Dermis microvascular lymphatic vessel endothelial cell (primary cell): ENCODE measurements around the gene MIDN. TPM values are rescaled to one million over a fixed set of nuclear protein-coding genes. Genes with fewer than 3 reads are reported as not detected.
"Not testable (repeated sequence)": the region's sequence is repeated elsewhere in the genome, so short reads cannot be mapped to it uniquely, and the experiment has no call there.

Experiments
- DNase-seq, 2 donors: peaks; one replicate each; pipeline versions ENCODE4 v3.0.0 to v3.0.0-alpha.2; 2010; ENCODE audit warnings: low read depth in 2 of 2
- total RNA-seq: library from RNA; depleted of rRNA; stranded (reverse); fragments of >200 nt; gene quantifications from 2 replicates; pipeline ENCODE4 v1.2.1, GENCODE V29; 2014

The MIDN gene
- total RNA-seq, 1 donor from 2014 or later, result 4.9 TPM

DNA sequence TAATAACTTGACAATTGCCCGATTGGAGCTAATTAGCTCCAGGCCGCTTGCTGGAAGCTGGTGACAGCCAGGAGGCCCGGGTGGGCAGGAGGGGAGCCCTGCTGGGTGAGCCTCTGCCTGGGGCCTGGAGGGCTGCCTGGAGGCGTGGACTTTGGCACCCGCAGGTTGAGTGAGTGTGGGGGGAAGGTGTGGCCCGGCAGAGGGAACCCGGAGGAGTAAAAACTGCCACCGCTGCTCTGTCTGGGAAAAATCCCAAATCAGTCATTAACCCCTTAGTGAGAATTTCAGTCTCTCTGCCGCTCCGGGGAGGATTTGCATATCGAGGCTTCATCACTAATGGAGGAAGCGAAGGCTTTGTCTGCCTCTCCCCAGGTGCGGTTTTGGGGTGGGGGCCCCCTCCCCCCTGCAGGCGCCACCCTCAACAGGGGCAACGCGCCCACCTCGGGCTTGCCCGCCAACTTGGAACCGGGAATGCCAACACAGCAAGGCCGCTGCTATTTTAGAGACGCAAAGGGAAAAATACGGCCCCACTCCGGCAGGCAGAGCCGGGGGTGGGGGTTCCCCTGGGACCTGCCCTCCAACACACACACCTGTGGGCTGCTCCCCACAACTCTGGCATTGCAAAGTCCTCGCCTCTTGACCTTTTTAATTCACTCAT lies 43.5 kb downstream of the MIDN start:
- DNase-seq, result no peak

- no peak for DNase-seq
These were observed 44.2 kb downstream of the MIDN start for GRCh38 chr19:1292419-1293151.

- no peak for DNase-seq
These were observed 45.6 kb downstream of the MIDN start for GRCh38 chr19:1293782-1294604.

DNA sequence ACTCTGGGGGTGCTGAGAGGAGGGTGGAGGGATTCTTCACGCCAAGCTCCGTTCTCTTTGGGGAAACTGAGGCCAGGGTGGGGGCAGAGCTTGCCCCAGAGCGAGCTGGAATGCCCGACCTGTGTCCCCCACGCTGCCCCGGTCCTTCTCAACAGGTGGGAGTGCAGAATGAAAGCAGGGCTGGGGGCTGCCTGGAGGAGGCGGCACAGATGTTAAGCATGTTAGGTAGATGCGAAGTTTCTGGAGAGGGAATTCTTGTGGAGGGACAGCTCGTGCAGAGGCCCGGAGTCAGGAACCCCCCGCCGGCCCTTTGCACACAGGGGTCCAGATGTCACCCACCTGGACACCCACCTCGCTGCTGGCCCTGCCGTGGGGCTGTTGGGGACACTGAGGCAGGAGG lies 46.3 kb downstream of the MIDN start:
- DNase-seq, result no peak

GRCh38 chr19:1295169-1296012 lies 47.0 kb downstream of the MIDN start:
- no peak for DNase-seq

DNA sequence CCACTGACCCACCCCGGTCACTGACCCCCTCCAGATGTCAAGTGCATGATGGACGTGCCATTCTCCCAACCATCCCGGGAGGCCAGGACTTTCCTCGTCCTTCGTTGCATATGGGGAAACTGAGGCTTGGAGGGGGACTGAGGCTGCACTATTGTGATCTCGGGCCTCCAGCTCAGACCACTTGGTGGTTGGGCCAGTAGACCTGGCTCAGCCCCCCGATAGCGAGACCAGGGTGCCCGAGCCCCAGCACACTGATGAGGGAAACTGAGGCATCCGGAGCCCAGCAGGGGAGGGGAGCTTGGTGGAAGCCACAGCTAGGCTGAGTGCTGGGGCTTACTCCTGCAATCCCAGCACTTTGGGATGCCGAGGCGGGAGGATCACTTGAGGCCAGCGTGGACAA lies 47.7 kb downstream of the MIDN start:
- no peak for DNase-seq

DNA sequence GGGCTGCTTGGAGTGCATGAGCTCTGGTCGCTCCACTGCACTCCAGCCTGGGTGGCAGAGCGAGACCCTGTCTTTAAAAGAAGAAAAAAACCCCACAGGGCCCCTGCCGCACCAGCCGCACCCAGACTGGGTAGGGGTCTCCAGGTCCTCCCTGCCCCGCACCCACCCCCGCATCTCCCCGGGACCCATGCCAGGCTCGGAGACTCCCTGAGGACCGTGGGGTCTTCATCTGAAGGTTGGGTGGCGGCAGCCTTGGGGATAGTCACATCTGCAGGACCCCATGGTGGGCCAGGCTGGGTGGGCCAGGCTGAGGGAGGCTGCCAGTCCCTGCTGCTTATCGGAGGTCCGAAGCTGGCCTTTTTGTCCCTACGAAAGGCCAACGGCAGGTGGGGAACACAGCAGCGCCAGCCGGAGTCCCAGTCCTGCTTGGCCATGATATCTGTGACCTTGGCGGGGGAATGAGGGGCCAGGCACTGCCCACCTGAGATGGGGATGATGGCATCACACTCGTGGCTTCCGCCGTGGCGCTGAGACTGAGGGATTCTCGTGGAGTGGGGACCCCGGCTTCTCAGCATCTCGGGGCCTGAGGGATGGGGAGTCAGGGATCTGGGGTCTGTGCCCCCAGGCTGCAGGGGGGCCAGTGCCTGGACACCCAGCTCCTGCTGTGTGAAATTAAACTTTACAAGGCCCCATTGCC lies 48.3 kb downstream of the MIDN start:
- no peak for DNase-seq

DNA sequence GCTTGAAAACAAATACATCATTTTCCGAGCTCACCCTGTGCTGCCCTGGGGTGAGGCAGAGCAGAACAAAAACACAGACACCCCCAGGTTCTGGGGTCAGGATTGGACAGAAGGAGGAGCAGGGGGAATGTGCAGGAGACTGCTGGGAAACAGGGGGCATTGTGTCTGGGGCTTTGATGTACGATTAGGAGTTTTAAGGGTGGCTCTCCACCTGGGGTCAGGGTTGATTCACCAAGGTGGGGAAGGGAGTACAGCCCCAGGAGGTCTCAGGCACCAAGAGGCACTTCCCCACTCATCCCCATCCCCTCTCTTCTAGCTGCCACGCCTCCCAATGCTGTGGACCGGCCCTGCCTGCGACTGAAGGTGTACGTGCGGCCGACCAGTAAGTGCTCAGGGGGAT lies 49.9 kb downstream of the MIDN start:
- DNase-seq, result no peak

DNA sequence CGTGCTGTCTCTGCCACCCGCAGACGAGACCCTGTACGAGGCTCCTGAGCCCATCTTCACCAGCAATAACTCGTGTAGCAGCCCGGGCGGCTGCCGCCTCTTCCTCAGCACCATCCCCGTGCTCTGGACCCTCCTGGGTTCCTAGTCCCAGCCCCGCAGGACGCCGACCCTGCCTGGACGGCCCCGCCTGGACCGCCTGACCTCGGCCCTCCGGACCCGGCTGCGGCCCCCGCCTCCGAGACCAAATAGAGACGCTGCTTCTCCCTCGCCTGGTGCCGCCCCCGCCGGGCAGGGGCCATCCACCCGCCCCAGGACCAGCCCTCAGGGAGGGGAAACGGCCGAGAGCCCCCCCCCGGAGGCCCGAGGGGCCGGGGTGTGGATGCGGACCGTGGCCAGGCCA lies 51.4 kb downstream of the MIDN start:
- DNase-seq, result no peak

- no peak for DNase-seq
These were observed 52.5 kb downstream of the MIDN start for GRCh38 chr19:1300744-1301490.

GRCh38 chr19:1302533-1303239 lies 54.3 kb downstream of the MIDN start:
- DNase-seq, result no peak

DNA sequence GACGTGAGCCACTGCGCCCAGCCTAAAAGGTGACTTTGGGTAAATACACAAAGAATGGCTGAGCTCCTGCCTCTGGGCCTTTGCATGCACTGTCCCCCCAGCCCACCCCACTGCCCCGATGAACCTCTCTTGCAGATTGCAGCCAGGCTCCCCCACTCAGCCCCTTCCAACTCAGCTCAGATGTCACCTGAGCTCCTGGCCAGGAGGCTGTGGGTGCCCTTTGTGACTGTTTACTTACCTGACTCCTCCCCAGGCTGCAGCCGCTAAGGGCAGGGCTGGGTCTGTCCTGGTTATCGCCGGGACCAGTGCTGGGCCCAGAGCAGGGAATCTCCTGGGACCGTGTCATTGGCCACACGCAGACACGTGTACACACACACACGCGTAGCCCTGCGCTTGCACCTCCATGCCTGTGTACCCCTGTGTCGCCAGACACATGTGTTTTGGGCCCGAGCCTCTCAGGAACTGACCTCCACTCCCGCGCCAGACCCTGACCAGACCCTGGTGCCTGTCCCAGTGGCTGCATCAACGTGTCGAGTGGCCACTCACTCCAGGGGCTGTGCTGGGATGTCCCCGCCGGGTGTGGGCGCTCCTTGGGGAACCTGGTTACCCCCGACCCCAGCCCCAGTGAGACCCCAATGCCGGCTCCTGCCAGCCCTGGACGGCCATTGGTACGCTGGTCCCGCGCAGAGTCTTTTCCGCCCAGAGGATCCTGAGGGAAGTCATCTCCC lies 56.0 kb downstream of the MIDN start:
- no peak for DNase-seq

GRCh38 chr19:1305354-1305753 lies 57.0 kb downstream of the MIDN start:
- DNase-seq, result not testable (repeated sequence)

GRCh38 chr19:1307320-1307719 lies 58.9 kb downstream of the MIDN start:
- no peak for DNase-seq

DNA sequence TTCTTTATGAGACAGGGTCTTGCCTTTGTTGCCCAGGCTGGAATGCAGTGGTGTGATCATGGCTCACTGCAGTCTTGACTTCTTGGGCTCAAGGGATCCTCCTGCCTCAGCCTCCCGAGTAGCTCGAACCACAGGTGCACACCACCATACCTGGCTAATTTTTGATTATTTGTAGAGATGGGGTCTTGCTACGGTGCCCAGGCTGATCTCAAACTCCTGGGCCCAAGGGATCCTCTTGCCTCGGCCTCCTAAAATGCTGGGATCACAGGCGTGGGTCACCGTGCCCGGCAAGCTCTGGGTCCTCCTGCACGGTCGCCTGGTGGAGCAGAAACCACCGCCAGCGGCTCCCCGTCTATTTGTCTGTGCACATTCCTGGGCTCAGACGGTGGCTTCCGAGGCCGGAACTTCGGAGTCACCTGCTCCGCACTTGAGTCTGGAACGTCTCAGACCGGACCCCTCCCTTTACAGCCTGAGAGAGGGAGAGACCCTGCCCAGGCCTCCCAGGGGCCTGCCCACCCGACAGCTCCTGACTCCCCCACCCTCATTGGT lies 59.4 kb downstream of the MIDN start:
- no peak for DNase-seq

- no peak for DNase-seq
These were observed 60.3 kb downstream of the MIDN start for GRCh38 chr19:1308718-1309117.
